ENCODE data around the gene ARHGAP35.

The ARHGAP35 gene

GRCh38 chr19:46860846-46861690 lies at the start of gene ARHGAP35:
Gene ARHGAP35, plus strand, starts transcription at chr19:46860997. Its CDS starts 57,679 bp downstream, at chr19:46918676.
- no peak for DNase-seq (ENCODE audit: low read depth)
- TF ChIP-seq CTCF (conservative IDR thresholded peaks at IDR 0.05; ENCODE audit: low read length) = no peak

GRCh38 chr19:46812977-46813838 lies 47.6 kb upstream of the ARHGAP35 start:
- TF ChIP-seq CTCF (conservative IDR thresholded peaks at IDR 0.05; ENCODE audit: low read length) = no peak
- no peak for DNase-seq (ENCODE audit: low read depth)

More at GRCh38 chr19:46860846-46861690, at the start of gene ARHGAP35:
- peak within 1 kb of the TSS; percentile 91 for H3K4me3 ChIP-seq (ENCODE audit: low read length)

GRCh38 chr19:46813839-46814358 lies 46.9 kb upstream of the ARHGAP35 start:
- no peak for TF ChIP-seq CTCF (conservative IDR thresholded peaks at IDR 0.05; ENCODE audit: low read length)
- H3K4me3 ChIP-seq (ENCODE audit: low read length) = no peak overlapping the region
- peak; percentile 46 for DNase-seq (ENCODE audit: low read depth)

More at GRCh38 chr19:46812977-46813838, 47.6 kb upstream of the ARHGAP35 start:
- no peak overlapping the region for H3K4me3 ChIP-seq (ENCODE audit: low read length)

- no peak for TF ChIP-seq CTCF (conservative IDR thresholded peaks at IDR 0.05; ENCODE audit: low read length)
- DNase-seq (ENCODE audit: low read depth) = no peak
- no peak overlapping the region for H3K4me3 ChIP-seq (ENCODE audit: low read length)
Measured at GRCh38 chr19:46815833-46816627, 44.8 kb upstream of the ARHGAP35 start.

DNA sequence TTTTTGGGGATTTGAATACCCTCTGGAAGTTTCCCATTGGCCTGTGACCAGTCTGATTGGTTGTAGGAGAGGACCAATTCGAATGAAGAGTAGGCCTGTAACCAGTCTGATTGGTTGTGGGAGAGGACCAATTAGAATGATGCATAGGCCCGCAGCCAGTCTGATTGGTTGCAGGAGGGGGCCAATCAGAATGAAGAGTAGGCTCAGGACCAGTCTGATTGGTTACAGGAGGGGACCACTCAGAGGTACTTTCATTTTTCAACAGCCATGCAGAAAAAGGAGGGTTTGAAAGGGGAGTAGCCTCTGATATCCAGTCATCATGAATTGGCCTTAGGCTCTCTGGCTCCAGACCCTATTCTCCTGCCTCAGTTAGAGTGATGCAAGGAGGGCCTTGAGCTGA lies 42.0 kb upstream of the ARHGAP35 start:
- DNase-seq (ENCODE audit: low read depth) = peak; percentile 26
- no peak overlapping the region for H3K4me3 ChIP-seq (ENCODE audit: low read length)

More for the DNA sequence above, 42.0 kb upstream of the ARHGAP35 start:
- TF ChIP-seq CTCF (conservative IDR thresholded peaks at IDR 0.05; ENCODE audit: low read length) = no peak
